Nephron progenitor cell (in vitro differentiated cells): ENCODE measurements around the gene NVL.

Experiments used
- DNase-seq: peaks from one replicate; pipeline ENCODE4 v3.0.0; 2021
- H3K27ac Mint-ChIP-seq: 2 replicates; pipeline ENCODE4 v1.8.0; 2021; ENCODE audit warnings: mild to moderate bottlenecking, moderate library complexity, mixed read lengths
- H3K27me3 Mint-ChIP-seq: 2 replicates; pipeline ENCODE4 v1.8.0; 2021; ENCODE audit warnings: mild to moderate bottlenecking, low read depth, mixed read lengths; ENCODE audit not compliant: poor library complexity
- H3K36me3 Mint-ChIP-seq: 2 replicates; pipeline ENCODE4 v1.8.0; 2021; ENCODE audit warnings: low read depth, mixed read lengths
- H3K4me1 Mint-ChIP-seq: 2 replicates; pipeline ENCODE4 v1.8.0; 2021; ENCODE audit warnings: mixed read lengths
- H3K4me3 Mint-ChIP-seq: 2 replicates; pipeline ENCODE4 v1.8.0; 2021; ENCODE audit warnings: mild to moderate bottlenecking, moderate library complexity, mixed read lengths
- H3K9me3 Mint-ChIP-seq: 2 replicates; pipeline ENCODE4 v1.8.0; 2021; ENCODE audit warnings: mild to moderate bottlenecking, moderate library complexity, mixed read lengths
- CTCF ChIP-seq: fragments of 200-600 bp; sonication (generic); IDR thresholded peaks from 2 replicates; pipeline ENCODE4 v1.5.0; 2021; ENCODE audit warnings: antibody characterized with exemption

NVL gene

GRCh38 chr1:224266915-224267856 lies 62.8 kb downstream of the NVL start:
- Mint-ChIP-seq H3K9me3 (no peaks in the 10 kb centered on the region), H3K27ac (peak overlapping the region; percentile 88), H3K4me3 (no peak overlapping the region), H3K27me3 (no peaks in the 10 kb centered on the region), H3K36me3 (peaks cover 55% of the 10 kb centered on the region), H3K4me1 (peaks cover 48% of the 10 kb centered on the region)
- no peak for TF ChIP-seq CTCF
- no peak for DNase-seq

- Mint-ChIP-seq H3K4me1 (peaks cover 56% of the 10 kb centered on the region), H3K27me3 (no peaks in the 10 kb centered on the region), H3K4me3 (peak overlapping the region; percentile 2), H3K27ac (peak overlapping the region; percentile 96), H3K9me3 (no peaks in the 10 kb centered on the region), H3K36me3 (peaks cover 56% of the 10 kb centered on the region)
- peak; percentile 6 for DNase-seq
- TF ChIP-seq CTCF = no peak
Measured at GRCh38 chr1:224266105-224266914, 63.7 kb downstream of the NVL start.

- no peak overlapping the region for H3K4me3 Mint-ChIP-seq
- no peak for DNase-seq
- H3K9me3 Mint-ChIP-seq = no peaks in the 10 kb centered on the region
- H3K4me1 Mint-ChIP-seq = peaks cover 58% of the 10 kb centered on the region
- TF ChIP-seq CTCF = no peak
- H3K36me3 Mint-ChIP-seq = peaks cover 49% of the 10 kb centered on the region
- peak overlapping the region; percentile 68 for H3K27ac Mint-ChIP-seq
- no peaks in the 10 kb centered on the region for H3K27me3 Mint-ChIP-seq
Measured at GRCh38 chr1:224264321-224264720, 65.7 kb downstream of the NVL start.

GRCh38 chr1:224262373-224263054 lies 67.5 kb downstream of the NVL start:
- no peak for DNase-seq
- peaks cover 53% of the 10 kb centered on the region for H3K4me1 Mint-ChIP-seq
- TF ChIP-seq CTCF = no peak
- peak overlapping the region; percentile 95 for H3K27ac Mint-ChIP-seq
- H3K27me3 Mint-ChIP-seq = no peaks in the 10 kb centered on the region
- H3K9me3 Mint-ChIP-seq = no peaks in the 10 kb centered on the region
- peaks cover 60% of the 10 kb centered on the region for H3K36me3 Mint-ChIP-seq
- no peak overlapping the region for H3K4me3 Mint-ChIP-seq

GRCh38 chr1:224259986-224260385 lies 70.0 kb downstream of the NVL start:
- DNase-seq = no peak
- Mint-ChIP-seq H3K4me1 (peaks cover 30% of the 10 kb centered on the region), H3K4me3 (no peak overlapping the region), H3K36me3 (peaks cover 79% of the 10 kb centered on the region), H3K27me3 (no peaks in the 10 kb centered on the region), H3K9me3 (no peaks in the 10 kb centered on the region), H3K27ac (peak overlapping the region; percentile 89)
- TF ChIP-seq CTCF = no peak
